Aorta (tissue), 5 donors: ENCODE data around the gene ZSWIM6. TPM values are rescaled to one million over a fixed set of nuclear protein-coding genes. Genes with fewer than 3 reads are reported as not detected.

ENCODE experiments used
- ATAC-seq: fragments of 200-7000 bp; cut with Tn5 transposase; one replicate; pipeline ENCODE4 v1.9.1; 2022; ENCODE audit warnings: moderate library complexity; ENCODE audit not compliant: low FRiP score
- DNase-seq, 2 donors: peaks; one replicate each; pipeline ENCODE4 v3.0.0-alpha.2; 2020
- H3K27ac ChIP-seq, 2 donors: one replicate each; pipeline ENCODE4 v1.5.1; 2013; ENCODE audit warnings: low read length in 2 of 2, mild to moderate bottlenecking in 2 of 2, moderate library complexity in 2 of 2, control low read depth in 1 of 2, inconsistent platforms in 1 of 2, low read depth in 1 of 2
- H3K27me3 ChIP-seq, 2 donors: one replicate each; pipeline ENCODE4 v1.6.1; 2013; ENCODE audit warnings: control low read depth in 1 of 2, low read length in 1 of 2, mild to moderate bottlenecking in 1 of 2, moderate library complexity in 1 of 2; ENCODE audit not compliant: insufficient read depth in 2 of 2, control insufficient read depth in 1 of 2
- H3K36me3 ChIP-seq, 2 donors: one replicate each; pipeline ENCODE4 v1.6.1; 2013; ENCODE audit warnings: control low read depth in 1 of 2, low read length in 1 of 2, mild to moderate bottlenecking in 1 of 2; ENCODE audit not compliant: insufficient read depth in 2 of 2, control insufficient read depth in 1 of 2
- H3K4me1 ChIP-seq, 2 donors: one replicate each; pipeline ENCODE4 v1.6.1; 2013; ENCODE audit warnings: low read length in 2 of 2, control low read depth in 1 of 2, mild to moderate bottlenecking in 1 of 2, moderate library complexity in 1 of 2; ENCODE audit not compliant: insufficient read depth in 2 of 2, control insufficient read depth in 1 of 2
- H3K4me3 ChIP-seq, 2 donors: one replicate each; pipeline ENCODE4 v1.5.1; 2013; ENCODE audit warnings: low read length in 2 of 2, control low read depth in 1 of 2, mild to moderate bottlenecking in 1 of 2
- H3K9me3 ChIP-seq: one replicate; pipeline ENCODE4 v1.6.1; 2013; ENCODE audit warnings: mild to moderate bottlenecking, low read length; ENCODE audit not compliant: control insufficient read depth
- WGBS, 2 donors: extraction: QIAGEN DNeasy Blood & Tissue Kit; methylation state at CpG; one replicate each; pipeline ENCODE4 v1.1.7; 2013; 5-methylcytosine and 5-hydroxymethylcytosine counted together
- intact Hi-C, 2 donors: fragments of 100-400 bp; cut with DNase I; formaldehyde crosslinking; loops; one replicate each; pipeline versions ENCODE4 v1.14.2 to v1.15.0; 2022
- polyA plus RNA-seq, 2 donors: library from polyadenylated mRNA; stranded (reverse); fragments of 200-250 nt; gene quantifications; one replicate each; pipeline ENCODE4 v1.2.3, GENCODE V29; 2013
- total RNA-seq, 2 donors: library from RNA; stranded (reverse); fragmentation: NEBNext Ultra II Directional; extraction: Animal tissue kit (Norgen Biotek cat#: 25700); gene quantifications; one replicate each; pipeline ENCODE4 v1.2.1, GENCODE V29; 2021
- donor health status: healthy with polysubstance abuse.
- donor health status: Bipolar disorder and iron deficiency.
- donor health status: DM: no; HTN: no; CAD: no.
- donor health status: DM: no; HTN: no; CAD: no.
- donor health status: DM: yes; HTN: yes; CAD: no.

The ZSWIM6 gene
- total and polyA plus RNA-seq, 4 donors: 3.4 to 21.8 (median 12.4) TPM

- Histone ChIP-seq H3K36me3 (no peaks in the 10 kb centered on the region), H3K4me1 (peaks cover 0 to 5% of the 10 kb centered on the region in 2 donors), H3K9me3 (no peaks in the 10 kb centered on the region), H3K27me3 (no peaks in the 10 kb centered on the region), H3K4me3 (no peak overlapping the region), H3K27ac (no peak overlapping the region)
- WGBS, 2 donors: 4% methylated on average over 4 of the region's 4 CpGs
- intact Hi-C loops: no loop called here
- DNase-seq (no peak), ATAC-seq (no peak)
Observed at GRCh38 chr5:61303346-61303745, 28.7 kb upstream of the ZSWIM6 start.

GRCh38 chr5:61304590-61305381 lies 27.3 kb upstream of the ZSWIM6 start:
- Histone ChIP-seq H3K4me3 (no peak overlapping the region), H3K27me3 (no peaks in the 10 kb centered on the region), H3K4me1 (peaks cover 0 to 3% of the 10 kb centered on the region in 2 donors), H3K9me3 (no peaks in the 10 kb centered on the region), H3K36me3 (no peaks in the 10 kb centered on the region), H3K27ac (no peak overlapping the region)
- intact Hi-C loops: no loop called here
- ATAC-seq (no peak), DNase-seq (no peak)
- 73 to 77% methylated on average over 15 of the region's 15 CpGs for WGBS, 2 donors

GRCh38 chr5:61306531-61307131 lies 25.4 kb upstream of the ZSWIM6 start:
- 91 to 97% methylated on average over 5 of the region's 5 CpGs for WGBS, 2 donors
- H3K4me1 ChIP-seq: no peaks in the 10 kb centered on the region
- H3K27me3 ChIP-seq: no peaks in the 10 kb centered on the region
- no peak overlapping the region for H3K4me3 ChIP-seq
- intact Hi-C loops: no loop called here
- DNase-seq (no peak), ATAC-seq (no peak)
- no peaks in the 10 kb centered on the region for H3K9me3 ChIP-seq
- no peaks in the 10 kb centered on the region for H3K36me3 ChIP-seq
- no peak overlapping the region for H3K27ac ChIP-seq

GRCh38 chr5:61307191-61307590 lies 24.9 kb upstream of the ZSWIM6 start:
- ATAC-seq: no peak
- no peaks in the 10 kb centered on the region for H3K9me3 ChIP-seq
- H3K4me1 ChIP-seq: no peaks in the 10 kb centered on the region
- intact Hi-C loops: no loop called here
- H3K27me3 ChIP-seq: no peaks in the 10 kb centered on the region
- no peak for DNase-seq
- no peak overlapping the region for H3K4me3 ChIP-seq
- WGBS, 2 donors: 95 to 96% methylated on average over 3 of the region's 3 CpGs
- H3K27ac ChIP-seq: no peak overlapping the region
- H3K36me3 ChIP-seq: no peaks in the 10 kb centered on the region

GRCh38 chr5:61307611-61308010 lies 24.4 kb upstream of the ZSWIM6 start:
- intact Hi-C loops: no loop called here
- Histone ChIP-seq H3K36me3 (no peaks in the 10 kb centered on the region), H3K4me1 (no peaks in the 10 kb centered on the region), H3K9me3 (no peaks in the 10 kb centered on the region), H3K4me3 (no peak overlapping the region), H3K27ac (no peak overlapping the region), H3K27me3 (no peaks in the 10 kb centered on the region)
- ATAC-seq (no peak), DNase-seq (no peak)
- 95 to 98% methylated on average over 1 of the region's 1 CpG for WGBS, 2 donors

GRCh38 chr5:61308712-61309111 lies 23.3 kb upstream of the ZSWIM6 start:
- ATAC-seq: no peak
- intact Hi-C loops: no loop called here
- Histone ChIP-seq H3K27me3 (no peaks in the 10 kb centered on the region), H3K9me3 (no peaks in the 10 kb centered on the region), H3K27ac (no peak overlapping the region), H3K4me1 (no peaks in the 10 kb centered on the region), H3K36me3 (no peaks in the 10 kb centered on the region), H3K4me3 (no peak overlapping the region)
- 53 to 62% methylated on average over 1 of the region's 1 CpG for WGBS, 2 donors
- no peak for DNase-seq

GRCh38 chr5:61309115-61309514 lies 22.9 kb upstream of the ZSWIM6 start:
- WGBS, 2 donors: 80 to 85% methylated on average over 5 of the region's 5 CpGs
- Histone ChIP-seq H3K4me3 (no peak overlapping the region), H3K27ac (no peak overlapping the region)

GRCh38 chr5:61311056-61311610 lies 20.9 kb upstream of the ZSWIM6 start:
- no peaks in the 10 kb centered on the region for H3K36me3 ChIP-seq
- H3K4me3 ChIP-seq: no peak overlapping the region
- H3K4me1 ChIP-seq: peaks cover 0 to 2% of the 10 kb centered on the region in 2 donors
- no peak for DNase-seq
- H3K27ac ChIP-seq: no peak overlapping the region
- H3K27me3 ChIP-seq: no peaks in the 10 kb centered on the region
- intact Hi-C loops: no loop called here
- WGBS, 2 donors: 92 to 93% methylated on average over 5 of the region's 5 CpGs
- no peak for ATAC-seq
- H3K9me3 ChIP-seq: no peaks in the 10 kb centered on the region

More at GRCh38 chr5:61309115-61309514, 22.9 kb upstream of the ZSWIM6 start:
- Histone ChIP-seq H3K9me3 (no peaks in the 10 kb centered on the region), H3K36me3 (no peaks in the 10 kb centered on the region), H3K27me3 (no peaks in the 10 kb centered on the region), H3K4me1 (no peaks in the 10 kb centered on the region)
- intact Hi-C loops: no loop called here
- no peak for ATAC-seq
- DNase-seq: no peak
